Epithelial cell of esophagus (primary cell): ENCODE data around the gene UBE2D2.
"Not testable (repeated sequence)": the region's sequence is repeated elsewhere in the genome, so short reads cannot be mapped to it uniquely, and the experiment has no call there.

Source experiments
- DNase-seq: peaks from one replicate; pipeline ENCODE4 v3.0.0; 2010; ENCODE audit warnings: low read depth
- H3K4me3 ChIP-seq: 2 replicates; pipeline ENCODE4 v1.5.1; 2011; ENCODE audit warnings: mild to moderate bottlenecking, low read length, control low read depth
- TF ChIP-seq, protein P1 (sequence below): IDR thresholded peaks from 2 replicates; pipeline ENCODE4 v1.5.1; 2011; ENCODE audit warnings: low read depth, mild to moderate bottlenecking, low read length, control low read depth, inconsistent platforms; ENCODE audit not compliant: insufficient read depth; ENCODE audit errors: missing control alignments

The UBE2D2 gene

DNA sequence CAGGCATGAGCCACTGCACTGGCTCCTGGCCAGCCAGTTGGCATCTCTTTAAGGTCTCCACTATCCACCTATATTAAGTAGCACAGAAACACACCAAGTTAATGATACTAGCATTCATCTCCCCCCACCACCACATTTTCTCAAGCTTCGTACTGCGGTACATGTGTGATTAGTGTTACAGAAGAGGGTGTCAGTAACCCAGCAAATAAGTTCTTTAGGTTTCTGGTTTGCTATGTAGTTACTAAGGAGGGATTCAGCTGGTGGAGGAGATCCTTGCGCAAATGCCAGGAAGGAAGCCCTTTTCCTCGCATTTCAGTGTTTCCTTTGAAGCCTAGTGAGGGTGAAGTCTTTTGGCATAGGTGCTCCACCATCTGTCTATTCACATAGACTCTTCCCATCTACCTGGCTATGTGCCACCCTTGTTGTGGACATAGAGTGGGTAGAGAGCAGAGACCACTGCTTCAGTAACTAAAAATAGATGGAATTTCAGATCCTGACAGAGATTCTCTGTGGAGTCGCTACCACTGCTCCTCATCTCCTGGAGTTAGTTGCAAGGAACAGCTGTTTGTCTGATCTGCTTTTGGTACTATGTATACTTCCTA, 16.7 kb downstream of the UBE2D2 start:
- no peak overlapping the region for H3K4me3 ChIP-seq
- DNase-seq: no peak
- TF ChIP-seq, protein P1, sequence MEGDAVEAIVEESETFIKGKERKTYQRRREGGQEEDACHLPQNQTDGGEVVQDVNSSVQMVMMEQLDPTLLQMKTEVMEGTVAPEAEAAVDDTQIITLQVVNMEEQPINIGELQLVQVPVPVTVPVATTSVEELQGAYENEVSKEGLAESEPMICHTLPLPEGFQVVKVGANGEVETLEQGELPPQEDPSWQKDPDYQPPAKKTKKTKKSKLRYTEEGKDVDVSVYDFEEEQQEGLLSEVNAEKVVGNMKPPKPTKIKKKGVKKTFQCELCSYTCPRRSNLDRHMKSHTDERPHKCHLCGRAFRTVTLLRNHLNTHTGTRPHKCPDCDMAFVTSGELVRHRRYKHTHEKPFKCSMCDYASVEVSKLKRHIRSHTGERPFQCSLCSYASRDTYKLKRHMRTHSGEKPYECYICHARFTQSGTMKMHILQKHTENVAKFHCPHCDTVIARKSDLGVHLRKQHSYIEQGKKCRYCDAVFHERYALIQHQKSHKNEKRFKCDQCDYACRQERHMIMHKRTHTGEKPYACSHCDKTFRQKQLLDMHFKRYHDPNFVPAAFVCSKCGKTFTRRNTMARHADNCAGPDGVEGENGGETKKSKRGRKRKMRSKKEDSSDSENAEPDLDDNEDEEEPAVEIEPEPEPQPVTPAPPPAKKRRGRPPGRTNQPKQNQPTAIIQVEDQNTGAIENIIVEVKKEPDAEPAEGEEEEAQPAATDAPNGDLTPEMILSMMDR: no peak

DNA sequence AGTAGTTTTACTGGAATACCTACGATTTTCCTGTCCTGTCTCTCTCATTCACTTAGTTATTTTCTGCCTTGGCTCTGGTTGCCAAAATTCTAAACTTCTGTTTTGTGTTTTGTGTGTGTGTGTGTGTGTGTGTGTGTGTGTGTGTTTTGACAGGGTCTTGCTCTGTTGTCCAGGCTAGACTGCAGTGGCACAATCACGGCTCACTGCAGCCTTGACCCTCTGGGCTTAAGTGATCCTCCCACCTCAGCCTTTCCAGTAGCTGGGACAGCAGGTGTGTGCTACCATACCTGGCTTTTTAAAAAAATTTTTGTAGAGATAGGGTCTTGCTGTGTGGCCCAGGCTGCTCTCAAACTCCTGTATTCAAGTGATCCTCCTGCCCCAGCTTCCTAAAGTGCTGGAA, 17.2 kb downstream of the UBE2D2 start:
- no peak overlapping the region for H3K4me3 ChIP-seq
- DNase-seq: no peak
- TF ChIP-seq, protein P1: no peak

DNA sequence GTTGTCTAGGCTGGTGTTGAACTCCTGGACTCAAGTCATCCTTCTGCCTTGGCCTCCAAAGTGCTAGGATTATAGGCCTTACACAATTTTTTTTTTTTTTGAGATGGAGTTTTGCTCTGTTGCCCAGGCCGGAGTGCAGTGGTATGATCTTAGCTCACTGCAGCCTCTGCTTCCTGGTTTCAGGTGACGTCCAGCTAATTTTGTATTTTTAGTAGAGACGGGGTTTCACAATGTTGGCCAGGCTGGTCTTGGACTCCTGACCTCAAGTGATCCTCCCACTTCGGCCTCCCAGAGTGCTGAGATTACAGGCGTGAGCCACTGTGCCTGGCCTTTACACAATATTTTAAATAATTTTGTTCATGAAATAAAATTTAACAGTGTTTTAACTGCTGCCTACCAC, 21.0 kb downstream of the UBE2D2 start:
- not testable (repeated sequence) for H3K4me3 ChIP-seq, DNase-seq

DNA sequence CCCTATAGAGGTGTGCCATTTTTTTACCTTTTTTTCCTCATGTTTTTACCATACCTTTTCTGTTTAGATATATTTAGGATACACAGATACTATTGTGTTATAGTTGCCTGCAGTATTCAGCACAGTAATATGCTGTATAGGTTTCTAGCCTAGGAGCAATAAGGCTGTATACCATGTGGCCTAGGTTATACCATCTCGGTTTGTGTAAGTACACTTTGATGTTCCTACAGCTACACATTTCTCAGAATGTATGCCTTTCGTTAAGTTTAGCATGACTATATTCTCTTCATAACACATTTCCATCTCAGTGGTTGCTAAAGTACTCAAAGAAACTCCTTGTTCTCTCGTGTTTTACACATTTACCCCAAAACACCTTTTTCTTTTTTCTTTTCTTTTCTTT, 23.0 kb downstream of the UBE2D2 start:
- no peak for DNase-seq
- TF ChIP-seq, protein P1: no peak
- H3K4me3 ChIP-seq: no peak overlapping the region

DNA sequence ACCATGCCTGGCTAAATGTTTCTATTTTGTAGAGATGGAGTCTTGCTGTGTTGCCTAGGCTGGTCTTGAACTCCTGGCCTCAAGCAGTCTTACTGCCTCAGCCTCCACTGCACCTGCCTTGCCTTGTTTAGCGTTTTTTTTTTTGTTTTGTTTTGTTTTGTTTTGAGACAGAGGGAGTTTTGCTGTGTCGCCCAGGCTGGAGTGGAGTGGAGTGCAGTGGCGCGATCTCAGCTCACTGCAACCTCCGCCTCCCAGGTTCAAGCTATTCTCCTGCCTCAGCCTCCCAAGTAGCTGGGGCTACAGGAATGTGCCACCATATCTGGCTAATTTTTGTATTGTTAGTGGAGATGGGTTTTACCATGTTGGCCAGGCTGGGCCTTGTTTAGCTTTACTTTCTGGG, 27.0 kb downstream of the UBE2D2 start:
- not testable (repeated sequence) for DNase-seq, H3K4me3 ChIP-seq

DNA sequence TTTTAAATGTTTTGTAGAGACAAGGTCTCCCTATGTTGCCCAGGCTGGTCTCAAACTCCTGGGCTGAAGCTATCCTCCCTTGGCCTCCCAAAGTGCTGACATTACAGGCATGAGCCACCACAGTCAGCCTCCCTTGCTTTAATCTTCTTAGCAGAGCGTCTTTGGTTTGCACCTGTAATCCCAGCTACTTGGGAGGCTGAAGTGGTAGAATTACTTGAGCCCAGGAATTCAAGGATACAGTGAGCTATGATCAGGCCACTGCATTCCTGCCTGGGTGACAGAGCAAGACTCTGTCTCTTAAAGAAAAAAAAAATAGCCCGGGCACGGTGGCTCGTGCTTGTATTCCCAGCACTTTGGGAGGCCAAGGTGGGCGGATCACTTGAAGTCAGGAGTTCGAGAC, 27.8 kb downstream of the UBE2D2 start:
- TF ChIP-seq, protein P1: no peak
- no peak overlapping the region for H3K4me3 ChIP-seq
- no peak for DNase-seq

DNA sequence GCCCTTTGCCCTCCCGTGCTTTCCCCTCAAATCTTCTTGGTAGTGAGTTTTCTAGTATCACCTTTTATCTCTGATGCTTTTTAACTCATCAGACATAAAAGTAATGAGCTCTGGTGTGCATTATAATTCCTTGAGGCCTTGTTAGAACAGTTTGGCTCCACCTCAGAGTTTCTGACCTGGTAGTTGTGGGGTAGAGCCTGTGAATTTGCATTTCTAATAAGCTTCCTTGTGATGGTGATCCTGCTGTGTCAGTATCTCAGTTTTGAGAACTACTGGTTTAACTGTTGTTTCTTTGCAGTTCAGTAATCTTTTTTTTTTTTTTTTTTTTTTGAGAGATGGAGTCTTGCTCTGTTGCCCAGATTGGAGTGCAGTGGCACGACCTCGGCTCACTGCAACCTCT, 31.1 kb downstream of the UBE2D2 start:
- DNase-seq: no peak
- H3K4me3 ChIP-seq: no peak overlapping the region
- TF ChIP-seq, protein P1: no peak

DNA sequence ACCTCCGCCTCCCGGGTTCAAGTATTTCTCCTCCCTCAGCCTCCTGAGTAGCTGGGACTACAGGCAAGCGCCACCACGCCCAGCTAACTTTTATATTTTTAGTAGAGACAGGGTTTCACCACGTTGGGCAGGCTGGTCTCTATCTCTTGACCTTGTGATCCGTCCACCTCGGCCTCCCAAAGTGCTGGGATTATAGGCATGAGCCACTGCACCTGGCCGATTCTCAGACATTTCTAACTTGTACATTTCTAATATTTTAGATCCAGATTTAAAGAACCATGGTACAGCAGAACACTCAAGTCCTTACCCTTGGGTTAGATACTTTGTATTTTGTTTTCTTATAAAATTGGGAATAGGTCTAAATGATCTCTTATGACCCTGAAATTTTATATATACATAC, 31.9 kb downstream of the UBE2D2 start:
- H3K4me3 ChIP-seq, DNase-seq: not testable (repeated sequence)
